DOHH2 (cell line): ENCODE results near the gene SFT2D2.

Experiments used
- H3F3A ChIP-seq: fragments of 200-600 bp; sonication (generic), shearing (Covaris generic); 2 replicates; pipeline ENCODE4 v1.6.0; 2016; ENCODE audit warnings: antibody characterized with exemption, mild to moderate bottlenecking; ENCODE audit not compliant: control insufficient read depth, insufficient read depth
- H3K27ac ChIP-seq: fragments of 200-600 bp; sonication (generic); 2 replicates; pipeline ENCODE4 v1.5.1; 2014; ENCODE audit warnings: low read depth, mild to moderate bottlenecking, low read length, moderate library complexity
- H3K27me3 ChIP-seq: fragments of 200-600 bp; sonication (generic); 2 replicates; pipeline ENCODE4 v1.6.1; 2014; ENCODE audit warnings: mild to moderate bottlenecking, low read length, mixed read lengths; ENCODE audit not compliant: control insufficient read depth
- H3K36me3 ChIP-seq: fragments of 200-600 bp; sonication (generic); 2 replicates; pipeline ENCODE4 v1.6.1; 2014; ENCODE audit warnings: mild to moderate bottlenecking, low read length, moderate library complexity, mixed read lengths; ENCODE audit not compliant: control insufficient read depth
- H3K4me1 ChIP-seq: fragments of 200-600 bp; sonication (generic); 2 replicates; pipeline ENCODE4 v1.6.1; 2014; ENCODE audit warnings: mild to moderate bottlenecking, low read length, mixed read lengths; ENCODE audit not compliant: control insufficient read depth
- H3K4me2 ChIP-seq: fragments of 200-600 bp; sonication (generic); 2 replicates; pipeline ENCODE4 v1.6.0; 2014; ENCODE audit warnings: mild to moderate bottlenecking, low read length, moderate library complexity
- H3K4me3 ChIP-seq: fragments of 200-600 bp; sonication (generic); 2 replicates; pipeline ENCODE4 v1.5.1; 2014; ENCODE audit warnings: mild to moderate bottlenecking, low read length, mixed read lengths
- H3K79me2 ChIP-seq: fragments of 200-600 bp; sonication (generic); 2 replicates; pipeline ENCODE4 v1.6.1; 2014; ENCODE audit warnings: mild to moderate bottlenecking, low read length, mixed read lengths; ENCODE audit not compliant: control insufficient read depth
- H3K9me2 ChIP-seq: fragments of 200-600 bp; sonication (generic); replicated peaks from 2 replicates; pipeline ENCODE4 v1.6.1; 2014; ENCODE audit warnings: mild to moderate bottlenecking, low read length, mixed read lengths; ENCODE audit not compliant: control insufficient read depth
- H3K9me3 ChIP-seq: fragments of 200-600 bp; sonication (generic); 2 replicates; pipeline ENCODE4 v1.6.1; 2014; ENCODE audit warnings: antibody characterized with exemption, low read length, mixed read lengths; ENCODE audit not compliant: control insufficient read depth, insufficient read depth
- H4K20me1 ChIP-seq: fragments of 200-600 bp; sonication (generic); 2 replicates; pipeline ENCODE4 v1.6.0; 2014; ENCODE audit warnings: low read depth, mild to moderate bottlenecking, antibody characterized with exemption, low read length, moderate library complexity; ENCODE audit not compliant: control insufficient read depth, insufficient read depth
- EZH2phosphoT487 ChIP-seq: fragments of 200-600 bp; sonication (generic); IDR thresholded peaks from 2 replicates; pipeline ENCODE4 v1.6.1; 2017; ENCODE audit warnings: borderline replicate concordance, mild to moderate bottlenecking, antibody characterized with exemption, low read length, moderate library complexity, mixed read lengths
- TF ChIP-seq, protein P1 (sequence below): fragments of 200-600 bp; sonication (generic); IDR thresholded peaks from one replicate; pipeline ENCODE4 v1.5.1; 2014; ENCODE audit warnings: antibody characterized with exemption, mild to moderate bottlenecking, low read depth, low read length; ENCODE audit not compliant: poor library complexity, severe bottlenecking

Gene SFT2D2

GRCh38 chr1:168297019-168297730, 71.4 kb downstream of the SFT2D2 start:
- Histone ChIP-seq H3F3A (no peaks in the 10 kb centered on the region), H3K9me2 (no peaks in the 10 kb centered on the region), H3K79me2 (no peaks in the 10 kb centered on the region), H3K27me3 (no peaks in the 10 kb centered on the region), H3K4me1 (no peaks in the 10 kb centered on the region), H4K20me1 (no peaks in the 10 kb centered on the region), H3K4me3 (no peak overlapping the region), H3K36me3 (no peaks in the 10 kb centered on the region), H3K27ac (no peak overlapping the region), H3K9me3 (no peaks in the 10 kb centered on the region), H3K4me2 (no peak overlapping the region)
- TF ChIP-seq EZH2phosphoT487: no peak
- TF ChIP-seq, protein P1, sequence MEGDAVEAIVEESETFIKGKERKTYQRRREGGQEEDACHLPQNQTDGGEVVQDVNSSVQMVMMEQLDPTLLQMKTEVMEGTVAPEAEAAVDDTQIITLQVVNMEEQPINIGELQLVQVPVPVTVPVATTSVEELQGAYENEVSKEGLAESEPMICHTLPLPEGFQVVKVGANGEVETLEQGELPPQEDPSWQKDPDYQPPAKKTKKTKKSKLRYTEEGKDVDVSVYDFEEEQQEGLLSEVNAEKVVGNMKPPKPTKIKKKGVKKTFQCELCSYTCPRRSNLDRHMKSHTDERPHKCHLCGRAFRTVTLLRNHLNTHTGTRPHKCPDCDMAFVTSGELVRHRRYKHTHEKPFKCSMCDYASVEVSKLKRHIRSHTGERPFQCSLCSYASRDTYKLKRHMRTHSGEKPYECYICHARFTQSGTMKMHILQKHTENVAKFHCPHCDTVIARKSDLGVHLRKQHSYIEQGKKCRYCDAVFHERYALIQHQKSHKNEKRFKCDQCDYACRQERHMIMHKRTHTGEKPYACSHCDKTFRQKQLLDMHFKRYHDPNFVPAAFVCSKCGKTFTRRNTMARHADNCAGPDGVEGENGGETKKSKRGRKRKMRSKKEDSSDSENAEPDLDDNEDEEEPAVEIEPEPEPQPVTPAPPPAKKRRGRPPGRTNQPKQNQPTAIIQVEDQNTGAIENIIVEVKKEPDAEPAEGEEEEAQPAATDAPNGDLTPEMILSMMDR: no peak

DNA sequence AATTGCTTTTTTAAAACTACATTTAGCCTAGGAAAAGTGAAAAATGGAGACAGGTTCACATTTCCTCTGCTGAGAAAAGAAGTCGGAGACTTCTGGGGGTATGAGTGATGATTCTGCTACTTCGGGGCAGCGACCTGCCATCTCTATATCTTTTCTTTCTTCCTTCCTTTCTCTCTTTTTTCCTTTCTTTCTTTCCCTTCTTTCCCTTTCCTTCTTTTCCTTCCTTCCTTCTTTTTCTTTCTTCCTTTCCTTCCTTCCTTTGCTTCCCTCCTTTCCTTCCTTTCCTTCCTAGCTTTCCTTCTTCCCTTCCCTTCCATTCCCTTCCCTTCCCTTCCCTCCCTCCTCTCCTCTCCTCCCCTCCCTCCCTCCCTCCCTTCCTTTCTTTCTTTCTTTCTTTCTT, 72.6 kb downstream of the SFT2D2 start:
- no peaks in the 10 kb centered on the region for H3K79me2 ChIP-seq
- H3K36me3 ChIP-seq: no peaks in the 10 kb centered on the region
- H3K9me2 ChIP-seq: no peaks in the 10 kb centered on the region
- H3K4me2 ChIP-seq: no peak overlapping the region
- no peaks in the 10 kb centered on the region for H3K9me3 ChIP-seq
- no peak overlapping the region for H3K4me3 ChIP-seq
- H3F3A ChIP-seq: no peaks in the 10 kb centered on the region
- no peaks in the 10 kb centered on the region for H4K20me1 ChIP-seq
- no peaks in the 10 kb centered on the region for H3K4me1 ChIP-seq
- H3K27me3 ChIP-seq: no peaks in the 10 kb centered on the region
- TF ChIP-seq EZH2phosphoT487: no peak
- TF ChIP-seq, protein P1: no peak
- no peak overlapping the region for H3K27ac ChIP-seq

- Histone ChIP-seq H3K9me2 (no peaks in the 10 kb centered on the region), H3K4me1 (no peaks in the 10 kb centered on the region), H3K4me3 (no peak overlapping the region), H3K27ac (no peak overlapping the region), H3K27me3 (no peaks in the 10 kb centered on the region), H3K36me3 (no peaks in the 10 kb centered on the region), H3K9me3 (no peaks in the 10 kb centered on the region), H3K79me2 (no peaks in the 10 kb centered on the region), H4K20me1 (no peaks in the 10 kb centered on the region), H3K4me2 (no peak overlapping the region), H3F3A (no peaks in the 10 kb centered on the region)
- TF ChIP-seq, protein P1: no peak
- TF ChIP-seq EZH2phosphoT487: no peak
These were observed 74.8 kb downstream of the SFT2D2 start for GRCh38 chr1:168300626-168301025.
